HEK293 (cell line): Measurements from ENCODE around the gene MTUS2.

ENCODE experiments used
- CTCF ChIA-PET: fragments of 350-600 bp; formaldehyde crosslinking; extraction: SDS; loops from one replicate; lab custom pipeline; 2021; ENCODE audit warnings: antibody characterized with exemption; lab: Yijun Ruan, JAX
- POLR2A ChIA-PET: fragments of 300-600 bp; formaldehyde crosslinking; extraction: SDS; loops from one replicate; lab custom pipeline; 2020; ENCODE audit warnings: antibody characterized with exemption, inconsistent platforms; lab: Yijun Ruan, JAX
- H3K27ac ChIP-seq: fragments of 200-500 bp; sonication (Bioruptor generic); 2 replicates; pipeline ENCODE4 v1.5.1; 2014; ENCODE audit warnings: low read depth, low read length, control low read depth, inconsistent platforms; ENCODE audit errors: extremely low read depth
- H3K36me3 ChIP-seq, 2 experiments: fragments of 200-500 bp in 1 of 2; sonication (Bioruptor generic) in 1 of 2; 1 replicate in 1 of 2; 2 replicates in 1 of 2; pipeline ENCODE4 v1.5.1; 2014 to 2017; ENCODE audit warnings: inconsistent platforms in 2 of 2, low read length in 2 of 2; ENCODE audit not compliant: control insufficient read depth in 2 of 2, insufficient read depth in 1 of 2
- H3K4me1 ChIP-seq: fragments of 200-500 bp; sonication (Bioruptor generic); 2 replicates; pipeline ENCODE4 v1.5.1; 2014; ENCODE audit warnings: mild to moderate bottlenecking, low read length, inconsistent platforms; ENCODE audit not compliant: control insufficient read depth, insufficient read depth
- H3K4me3 ChIP-seq: 2 replicates; pipeline ENCODE4 v1.5.1; 2011; ENCODE audit warnings: low read depth, mild to moderate bottlenecking, control low read depth, low read length, moderate library complexity
- H3K9me3 ChIP-seq: fragments of 200-500 bp; sonication (Bioruptor generic); 2 replicates; pipeline ENCODE4 v1.5.1; 2014; ENCODE audit warnings: low read depth, low read length, inconsistent platforms; ENCODE audit not compliant: control insufficient read depth, insufficient read depth
- KLF16 ChIP-seq: fragments of 450-650 bp; formaldehyde crosslinking; IDR thresholded peaks from 2 replicates; pipeline ENCODE4 v1.5.1; 2017; ENCODE audit warnings: missing biosample characterization, missing genetic modification characterization
- MZF1 ChIP-seq: fragments of 450-650 bp; formaldehyde crosslinking; IDR thresholded peaks from 2 replicates; pipeline ENCODE4 v1.5.1; 2017; ENCODE audit warnings: missing biosample characterization, missing genetic modification characterization, borderline replicate concordance
- SCRT1 ChIP-seq: fragments of 450-650 bp; formaldehyde crosslinking; IDR thresholded peaks from 2 replicates; pipeline ENCODE4 v1.5.1; 2016; ENCODE audit warnings: missing biosample characterization, missing genetic modification characterization, borderline replicate concordance
- SETDB1 ChIP-seq: IDR thresholded peaks from one replicate; pipeline ENCODE4 v1.6.1; 2017; ENCODE audit warnings: mild to moderate bottlenecking, low read length, moderate library complexity, mixed read lengths; ENCODE audit not compliant: insufficient read length
- ZBTB10 ChIP-seq: fragments of 450-650 bp; formaldehyde crosslinking; IDR thresholded peaks from 2 replicates; pipeline ENCODE4 v1.5.1; 2016; ENCODE audit warnings: missing biosample characterization, missing genetic modification characterization
- ZBTB17 ChIP-seq: fragments of 450-650 bp; formaldehyde crosslinking; IDR thresholded peaks from 2 replicates; pipeline ENCODE4 v1.5.1; 2016; ENCODE audit warnings: missing biosample characterization, missing genetic modification characterization
- ZNF155 ChIP-seq: fragments of 450-650 bp; formaldehyde crosslinking; IDR thresholded peaks from 2 replicates; pipeline ENCODE4 v1.5.1; 2016; ENCODE audit warnings: missing biosample characterization, missing genetic modification characterization
- ZNF266 ChIP-seq: fragments of 450-650 bp; formaldehyde crosslinking; IDR thresholded peaks from 2 replicates; pipeline ENCODE4 v1.5.1; 2016; ENCODE audit warnings: missing biosample characterization, missing genetic modification characterization, low read depth
- ZNF324 ChIP-seq: fragments of 450-650 bp; formaldehyde crosslinking; IDR thresholded peaks from 2 replicates; pipeline ENCODE4 v1.5.1; 2016; ENCODE audit warnings: missing biosample characterization, missing genetic modification characterization
- ZNF366 ChIP-seq: fragments of 450-650 bp; formaldehyde crosslinking; conservative IDR thresholded peaks from 2 replicates; pipeline ENCODE4 v1.5.1; 2016; ENCODE audit warnings: missing biosample characterization, missing genetic modification characterization
- ZNF391 ChIP-seq: fragments of 450-650 bp; formaldehyde crosslinking; IDR thresholded peaks from 2 replicates; pipeline ENCODE4 v1.5.1; 2016; ENCODE audit warnings: low read depth, missing biosample characterization, missing genetic modification characterization, borderline replicate concordance
- ZNF514 ChIP-seq: fragments of 450-650 bp; formaldehyde crosslinking; IDR thresholded peaks from 2 replicates; pipeline ENCODE4 v1.5.1; 2016; ENCODE audit warnings: missing biosample characterization, missing genetic modification characterization
- ZNF521 ChIP-seq: fragments of 450-650 bp; formaldehyde crosslinking; IDR thresholded peaks from 2 replicates; pipeline ENCODE4 v1.5.1; 2017; ENCODE audit warnings: missing biosample characterization, mild to moderate bottlenecking, missing genetic modification characterization
- ZNF530 ChIP-seq: fragments of 450-650 bp; formaldehyde crosslinking; IDR thresholded peaks from 2 replicates; pipeline ENCODE4 v1.5.1; 2016; ENCODE audit warnings: low read depth, missing biosample characterization, missing genetic modification characterization
- ZNF660 ChIP-seq: fragments of 450-650 bp; IDR thresholded peaks from 2 replicates; pipeline ENCODE4 v1.5.1; 2018; ENCODE audit warnings: missing biosample characterization, mild to moderate bottlenecking, missing genetic modification characterization

MTUS2 gene

GRCh38 chr13:29516880-29517279, 696.7 kb downstream of the MTUS2 start (continued):
- TF ChIP-seq ZNF391 (tag by site-specific recombination) (no peak), ZBTB10 (tag by site-specific recombination) (no peak), ZNF155 (tag by site-specific recombination) (no peak), ZNF521 (tag by site-specific recombination) (no peak), SCRT1 (no peak)

- peaks cover 0 to 95% of the 10 kb centered on the region in 2 experiments; a peak in 2 of 3 replicates for H3K36me3 ChIP-seq
- POLR2A ChIA-PET: no interaction called here
- CTCF ChIA-PET: interaction anchor here (3.1 kb wide), 1 partner anchor 12 kb away, joined by 17 read pairs; no protein-coding TSS in a partner anchor
- no peak overlapping the region for H3K27ac ChIP-seq
- no peaks in the 10 kb centered on the region for H3K4me1 ChIP-seq
- TF ChIP-seq ZBTB17 (tag by site-specific recombination): peak; percentile 84
- TF ChIP-seq ZNF366 (tag by site-specific recombination): peak; percentile 87
- no peak for TF ChIP-seq SETDB1
- TF ChIP-seq, all 188 proteins: peak for 2
- H3K4me3 ChIP-seq: no peak overlapping the region
- no peaks in the 10 kb centered on the region for H3K9me3 ChIP-seq
Measured at GRCh38 chr13:29519921-29520320, 699.8 kb downstream of the MTUS2 start.

GRCh38 chr13:29520671-29521070, 700.5 kb downstream of the MTUS2 start:
- CTCF ChIA-PET: no interaction called here
- Histone ChIP-seq H3K4me3 (no peak overlapping the region), H3K27ac (no peak overlapping the region), H3K9me3 (no peaks in the 10 kb centered on the region), H3K36me3 (peaks cover 0 to 93% of the 10 kb centered on the region in 2 experiments; a peak in 2 of 3 replicates), H3K4me1 (no peaks in the 10 kb centered on the region)
- POLR2A ChIA-PET: no interaction called here
- no peak for TF ChIP-seq ZNF530 (tag by site-specific recombination)
- no peak for TF ChIP-seq ZNF266 (tag by site-specific recombination)
- TF ChIP-seq ZNF514 (tag by site-specific recombination): no peak
- TF ChIP-seq ZNF521 (tag by site-specific recombination): no peak

GRCh38 chr13:29521336-29521735, 701.2 kb downstream of the MTUS2 start:
- CTCF ChIA-PET: interaction anchor here (0.6 kb wide), 1 partner anchor 187 kb away, joined by 3 read pairs; no protein-coding TSS in a partner anchor
- POLR2A ChIA-PET: no interaction called here
- Histone ChIP-seq H3K27ac (no peak overlapping the region), H3K4me3 (no peak overlapping the region), H3K9me3 (no peaks in the 10 kb centered on the region), H3K36me3 (peaks cover 0 to 87% of the 10 kb centered on the region in 2 experiments; a peak in 2 of 3 replicates), H3K4me1 (no peaks in the 10 kb centered on the region)
- TF ChIP-seq ZNF660 (tag by site-specific recombination) (no peak), ZNF324 (no peak), MZF1 (tag by site-specific recombination) (no peak), KLF16 (tag by site-specific recombination) (no peak), SETDB1 (no peak)
